Stimulated activated CD8-positive, alpha-beta memory T cell treated with anti-CD3 and anti-CD28 coated beads, Interleukin-7, amount 100 ng/mL, for 1 hour (primary cell): Measurements from ENCODE around the gene RBMX.
A peak's percentile ranks its signal among the peaks of the same experiment; 100 is the strongest.
"Not testable (repeated sequence)": the region's sequence is repeated elsewhere in the genome, so short reads cannot be mapped to it uniquely, and the experiment has no call there.

Experiments used
- DNase-seq, 2 donors: peaks; one replicate each; pipeline ENCODE4 v3.0.0-alpha.2; 2020; ENCODE audit warnings: low read depth in 2 of 2

RBMX gene

DNA sequence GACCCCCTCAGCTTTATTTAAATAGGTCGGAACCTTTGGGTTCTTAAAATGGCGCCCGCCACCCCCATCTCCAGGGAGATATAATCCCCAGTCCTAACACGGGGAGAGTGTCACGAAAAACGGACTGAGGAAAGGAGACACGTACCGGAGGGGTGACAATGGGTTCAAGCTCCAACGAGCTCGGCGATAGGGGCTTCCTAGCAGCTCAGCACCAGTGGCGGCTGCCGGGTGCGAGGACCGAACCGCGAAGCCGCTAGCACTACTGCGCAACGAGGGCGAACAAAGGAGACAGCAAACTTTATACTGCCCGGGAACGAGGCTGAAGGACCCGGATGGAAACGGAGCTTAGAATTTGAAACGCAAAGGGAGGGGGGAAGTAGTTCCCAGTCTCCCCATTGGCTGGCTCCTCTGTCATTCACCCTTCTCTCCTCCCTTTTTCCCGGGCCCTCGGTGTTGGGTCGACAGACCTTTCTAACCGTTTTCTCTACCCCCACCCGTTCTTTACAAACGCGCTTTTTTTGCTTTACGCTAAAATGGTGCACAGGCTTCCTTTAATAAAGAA lies at the start of gene RBMX:
Gene RBMX (minus strand): TSS at position 274 of the 562 bp plus-strand sequence. CDS start 1,298 bp downstream, outside the sequence.
- DNase-seq: peak; percentile 77 to 79

DNA sequence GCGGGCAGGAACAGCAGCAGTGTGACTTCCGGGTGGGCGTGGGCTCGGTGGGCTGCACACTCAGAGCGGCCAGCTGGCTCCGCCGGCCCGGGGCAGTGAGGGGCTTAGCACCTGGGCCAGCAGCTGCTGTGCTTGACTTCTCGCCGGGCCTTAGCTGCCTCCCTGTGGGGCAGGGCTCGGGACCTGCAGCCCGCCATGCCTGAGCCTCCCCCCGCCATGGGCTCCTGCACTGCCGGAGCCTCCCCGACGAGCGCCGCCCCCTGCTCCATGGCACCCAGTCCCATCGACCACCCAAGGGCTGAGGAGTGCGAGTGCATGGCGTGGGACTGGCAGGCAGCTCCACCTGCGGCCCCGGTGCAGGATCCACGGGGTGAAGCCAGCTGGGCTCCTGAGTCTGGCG lies 40.9 kb upstream of the RBMX start:
- DNase-seq: not testable (repeated sequence)

DNA sequence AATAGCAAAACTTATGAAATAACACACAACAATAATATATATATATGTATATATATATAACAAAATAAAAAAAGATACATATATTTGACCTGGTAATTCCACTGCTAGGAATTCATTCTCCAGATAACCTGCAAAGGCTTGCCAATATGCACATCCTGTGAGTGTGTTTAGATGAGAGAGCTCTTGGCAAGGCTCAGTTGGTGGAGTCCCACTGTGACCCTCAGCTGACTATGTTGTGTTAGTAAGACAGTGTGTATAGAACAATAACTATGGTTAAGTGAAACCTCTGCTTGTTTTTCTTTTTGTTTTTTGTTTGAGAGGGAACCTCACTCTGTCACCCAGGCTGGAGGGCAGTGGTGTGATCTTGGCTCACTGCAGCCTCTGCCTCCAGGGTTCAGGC lies 39.5 kb upstream of the RBMX start:
- DNase-seq: no peak

DNA sequence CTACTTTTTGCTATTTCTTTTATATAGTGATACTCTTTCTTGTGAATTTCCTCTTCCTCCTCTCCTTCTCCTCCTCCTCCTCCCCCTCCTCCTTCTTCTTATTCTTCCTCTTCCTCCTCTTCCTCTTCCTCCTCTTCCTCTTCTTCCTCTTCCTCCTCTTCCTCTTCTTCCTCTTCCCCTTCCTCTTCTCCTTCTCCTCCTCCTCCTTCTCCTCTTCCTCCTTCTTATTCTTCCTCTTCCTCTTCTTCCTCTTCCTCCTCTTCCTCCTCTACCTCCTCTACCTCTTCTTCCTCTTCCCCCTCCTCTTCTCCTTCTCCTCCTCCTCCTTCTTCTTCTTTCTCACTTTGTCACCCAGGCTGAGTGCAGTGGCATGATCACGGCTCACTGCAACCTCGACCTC lies 36.3 kb upstream of the RBMX start:
- no peak for DNase-seq

DNA sequence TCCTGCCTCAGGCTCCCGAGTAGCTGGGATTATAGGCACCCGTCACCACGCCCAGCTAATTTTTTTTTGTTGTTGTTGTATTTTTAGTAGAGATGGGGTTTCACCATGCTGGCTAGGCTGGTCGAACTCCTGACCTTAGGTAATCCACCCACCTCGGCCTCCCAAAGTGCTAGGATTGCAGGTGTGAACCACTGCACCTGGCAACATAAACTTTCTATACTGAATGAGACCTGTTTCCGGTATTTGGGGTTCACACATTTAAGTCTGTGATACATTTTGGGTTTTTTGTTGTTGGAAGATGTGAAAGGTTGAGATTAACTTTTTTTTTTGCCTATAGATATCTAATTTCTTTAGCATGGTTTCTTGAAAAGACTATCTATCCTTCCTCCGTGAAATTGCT lies 31.1 kb upstream of the RBMX start:
- not testable (repeated sequence) for DNase-seq

DNA sequence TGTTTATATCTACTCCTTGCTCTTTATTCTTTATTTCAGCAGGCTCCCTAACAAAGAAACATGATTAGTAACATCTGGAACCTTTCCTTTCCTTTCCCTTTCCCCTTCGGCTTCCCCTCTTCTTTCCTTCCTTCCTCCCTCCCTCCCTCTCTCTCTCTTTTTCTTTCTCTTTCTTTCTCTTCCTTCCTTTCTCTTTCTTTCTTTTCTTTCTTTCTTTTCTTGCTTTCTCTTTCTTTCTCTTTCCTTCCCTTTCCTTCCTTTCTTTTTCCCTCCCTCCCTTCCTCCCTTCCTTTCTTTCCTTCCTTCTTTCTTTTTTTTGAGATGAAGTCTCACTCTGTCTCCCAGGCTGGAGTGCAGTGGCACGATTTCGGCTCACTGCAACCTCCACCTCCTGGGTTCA lies 30.7 kb upstream of the RBMX start:
- no peak for DNase-seq

DNA sequence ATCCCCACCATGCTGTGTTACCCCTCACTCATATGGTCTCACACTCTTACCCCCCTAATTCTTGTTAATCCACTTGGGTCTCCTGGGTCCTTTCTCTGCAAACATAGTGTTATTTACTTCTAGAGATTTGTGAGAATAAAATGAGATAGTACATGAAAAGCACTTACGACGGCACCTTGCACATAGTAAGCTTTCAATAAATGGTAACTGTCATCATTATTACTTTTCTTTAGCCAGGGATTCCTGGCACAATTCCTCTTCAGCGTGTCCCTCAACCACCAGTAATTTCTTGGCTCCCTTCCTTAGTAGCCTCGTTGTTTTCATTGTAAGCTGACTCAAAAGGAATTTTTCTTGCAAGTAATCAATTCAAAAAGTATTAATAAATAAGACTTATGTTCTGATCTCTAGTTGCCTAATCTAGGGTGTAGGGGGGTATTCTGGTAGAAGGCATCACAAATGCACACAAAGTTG lies 30.1 kb upstream of the RBMX start:
- DNase-seq: no peak

DNA sequence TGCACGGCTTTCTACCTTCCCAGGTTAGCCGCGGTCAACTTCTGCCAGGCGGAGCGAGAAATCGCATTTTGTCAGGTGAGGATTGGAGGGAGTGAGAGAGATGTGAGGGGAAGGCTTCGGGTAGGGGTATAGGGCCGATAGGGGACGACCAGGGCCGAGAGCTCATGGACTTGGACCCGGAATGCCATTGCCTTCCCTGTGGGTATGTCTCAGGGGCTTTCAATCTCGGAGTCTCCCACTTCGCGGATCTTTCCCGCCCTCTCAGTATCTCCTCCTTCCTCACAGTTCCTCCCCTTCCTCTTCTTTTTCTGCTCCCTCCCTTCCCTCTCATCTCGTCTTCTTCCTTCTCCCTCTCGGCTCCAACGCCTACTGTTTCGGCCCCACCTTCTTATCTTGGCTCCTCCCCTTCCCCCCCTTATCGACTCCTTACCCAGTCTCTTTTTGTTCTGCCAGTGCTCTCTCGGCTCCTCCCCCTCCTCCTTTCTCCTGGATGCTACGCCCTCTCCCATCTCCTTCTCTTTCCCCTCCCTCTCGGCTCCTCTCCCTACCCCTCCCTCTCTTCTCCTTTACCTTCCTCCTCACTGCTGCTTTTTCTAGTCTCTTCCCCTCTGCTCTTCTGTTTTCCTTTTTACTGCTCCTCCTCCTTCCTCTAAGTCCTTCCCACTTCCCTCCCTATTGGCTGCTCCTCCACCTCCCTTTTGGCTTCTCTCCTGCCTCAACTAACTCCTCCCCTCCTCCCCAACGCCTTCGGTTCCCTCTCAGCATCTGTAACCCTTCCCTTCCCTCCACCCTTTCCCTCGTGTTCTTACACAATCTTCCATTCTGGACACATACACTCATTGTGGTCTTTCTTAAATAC lies 29.4 kb upstream of the RBMX start:
- peak in 1 of 2 donors; percentile 32 for DNase-seq

DNA sequence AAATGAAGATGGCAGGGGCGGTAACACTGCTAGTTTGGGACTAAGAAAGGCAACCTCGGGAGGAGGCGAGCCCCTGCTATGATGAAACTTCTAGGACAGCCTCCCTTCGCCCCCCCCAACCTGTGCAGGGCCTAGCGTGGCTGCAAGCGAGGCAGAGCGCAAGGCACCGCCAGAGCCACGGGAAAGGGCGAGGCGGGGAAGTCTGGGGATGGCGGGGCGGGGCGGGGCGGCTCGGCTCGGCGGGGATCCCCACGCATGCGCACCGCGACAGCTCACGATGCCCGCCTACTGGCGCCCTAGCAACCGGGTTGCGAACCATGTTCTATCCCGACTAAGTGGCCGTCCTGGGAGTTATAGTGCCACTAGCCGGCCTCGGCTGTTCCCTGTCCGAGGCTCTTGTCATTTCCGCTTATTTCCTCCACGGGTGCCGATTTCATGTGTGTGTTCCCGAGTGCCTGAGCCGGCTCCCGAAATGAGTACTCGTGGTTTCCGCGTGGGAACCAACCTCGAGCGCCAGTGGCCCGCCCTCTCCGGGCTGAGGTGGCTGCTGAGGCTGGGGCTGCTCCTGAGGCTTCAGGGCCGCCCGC lies 28.7 kb upstream of the RBMX start:
- DNase-seq: peak; percentile 45 to 47

DNA sequence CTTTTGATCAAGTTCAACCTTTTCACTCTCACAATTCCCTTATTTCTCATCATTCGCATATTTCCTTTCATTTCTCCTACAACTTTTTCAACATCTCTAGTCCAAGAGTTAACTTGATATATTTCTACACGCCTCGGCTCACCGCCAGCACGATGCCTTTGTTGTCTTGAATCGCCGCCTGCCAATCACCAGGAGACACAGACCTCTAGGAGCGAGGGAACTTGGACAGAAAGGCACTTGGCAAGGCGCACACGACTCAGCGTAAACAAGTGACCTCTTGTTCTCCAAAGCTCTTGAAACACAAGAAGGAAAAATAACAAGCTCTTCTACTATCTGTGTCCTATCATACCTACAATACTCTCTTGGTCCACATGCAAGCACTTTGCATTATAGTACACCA lies 27.1 kb upstream of the RBMX start:
- no peak for DNase-seq

DNA sequence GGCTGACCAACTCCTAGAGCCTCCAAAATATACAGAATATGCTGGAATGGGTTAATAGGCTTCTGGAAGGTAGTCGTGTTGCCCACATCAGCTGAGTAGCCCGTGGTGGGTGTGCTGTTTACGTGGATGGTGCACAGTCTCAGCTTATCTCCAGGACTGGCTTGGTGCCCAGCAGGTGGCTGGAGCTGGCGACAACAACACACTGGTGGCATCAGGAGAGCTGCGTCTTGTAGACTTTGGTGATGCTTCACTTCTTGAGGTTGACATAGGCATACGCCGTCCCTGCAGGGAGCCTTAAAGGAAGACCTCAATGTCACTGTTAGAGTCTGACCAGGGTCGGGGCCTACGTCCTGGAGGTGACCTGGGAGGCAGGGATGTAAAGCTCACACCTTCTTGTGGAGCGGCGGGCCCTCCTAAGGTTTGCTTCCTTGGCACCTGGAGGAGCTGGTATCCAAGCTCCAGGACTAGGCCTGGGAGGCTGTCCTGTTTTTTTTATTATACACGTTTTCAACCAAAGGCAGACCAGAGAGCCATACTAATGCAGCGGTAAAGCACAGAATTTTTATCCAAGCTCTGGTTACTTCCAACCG lies 26.5 kb upstream of the RBMX start:
- DNase-seq: no peak

DNA sequence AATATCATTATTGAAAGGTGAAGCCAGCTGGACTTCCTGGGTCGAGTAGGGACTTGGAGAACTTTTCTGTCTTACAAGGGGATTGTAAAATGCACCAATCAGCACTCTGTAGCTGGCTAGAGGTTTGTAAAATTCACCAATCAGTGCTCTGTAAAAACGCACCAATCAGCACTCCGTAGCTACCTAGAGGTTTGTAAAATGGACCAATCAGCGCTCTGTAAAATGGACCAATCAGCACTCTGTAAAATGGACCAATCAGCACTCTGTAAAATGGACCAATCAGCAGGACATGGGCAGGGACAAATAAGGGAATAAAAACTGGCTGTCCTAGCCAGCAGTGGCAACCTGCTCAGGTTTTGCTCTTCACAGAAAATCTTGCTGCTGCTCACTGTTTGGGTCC lies 23.5 kb upstream of the RBMX start:
- not testable (repeated sequence) for DNase-seq

DNA sequence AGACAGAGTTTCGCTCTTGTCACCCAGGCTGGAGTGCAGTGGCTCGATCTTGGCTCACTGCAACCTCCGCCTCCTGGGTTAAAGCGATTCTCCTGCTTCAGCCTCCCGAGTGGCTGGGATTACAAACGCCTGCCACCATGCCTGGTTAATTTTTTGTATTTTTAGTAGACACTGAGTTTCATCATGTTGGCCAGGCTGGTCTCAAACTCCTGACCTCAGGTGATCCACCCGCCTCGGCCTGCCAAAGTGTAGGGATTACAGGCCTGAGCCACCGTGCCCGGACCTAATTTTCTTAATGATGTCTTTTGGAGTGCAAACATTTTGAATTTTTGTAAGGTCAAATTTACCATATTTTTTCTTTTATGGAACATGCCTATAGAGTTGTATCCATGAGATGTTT lies 19.5 kb upstream of the RBMX start:
- not testable (repeated sequence) for DNase-seq

DNA sequence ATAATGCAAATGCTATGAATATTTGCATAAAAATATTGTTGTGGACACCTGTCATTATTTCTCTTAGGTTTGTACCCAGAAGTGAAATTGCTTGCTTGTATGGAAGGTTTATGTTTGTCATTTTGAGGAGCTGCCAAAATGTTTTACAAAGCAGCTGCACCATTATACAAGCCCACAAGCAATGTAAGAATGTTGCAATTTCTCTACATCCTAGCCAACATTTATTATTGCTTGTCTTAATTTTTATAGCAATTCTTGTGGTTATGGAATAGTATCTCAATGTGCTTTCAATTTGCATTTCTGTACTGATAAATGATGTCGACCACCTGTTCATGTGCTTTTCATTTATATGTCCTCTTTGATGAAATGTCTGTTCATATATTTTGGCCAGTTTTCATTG lies 18.7 kb upstream of the RBMX start:
- DNase-seq: no peak

DNA sequence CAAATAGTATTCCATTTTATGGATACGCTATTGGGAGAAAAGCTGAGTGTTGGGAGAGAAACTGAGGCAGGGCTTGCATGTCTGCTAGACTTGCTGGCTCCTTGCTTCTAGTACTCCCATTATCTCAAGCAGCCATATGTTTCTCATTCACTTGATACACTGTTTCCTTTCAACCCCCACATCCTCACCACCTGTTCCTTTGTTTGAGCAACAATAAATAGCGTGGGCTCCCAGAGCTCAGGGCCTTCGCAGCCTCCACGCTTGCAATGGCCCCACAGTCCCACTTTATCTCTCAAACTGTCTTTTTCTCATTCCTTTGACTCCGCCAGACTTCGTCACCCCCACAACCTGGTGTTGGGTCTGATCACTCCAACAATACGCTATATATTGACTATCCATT lies 18.2 kb upstream of the RBMX start:
- not testable (repeated sequence) for DNase-seq

DNA sequence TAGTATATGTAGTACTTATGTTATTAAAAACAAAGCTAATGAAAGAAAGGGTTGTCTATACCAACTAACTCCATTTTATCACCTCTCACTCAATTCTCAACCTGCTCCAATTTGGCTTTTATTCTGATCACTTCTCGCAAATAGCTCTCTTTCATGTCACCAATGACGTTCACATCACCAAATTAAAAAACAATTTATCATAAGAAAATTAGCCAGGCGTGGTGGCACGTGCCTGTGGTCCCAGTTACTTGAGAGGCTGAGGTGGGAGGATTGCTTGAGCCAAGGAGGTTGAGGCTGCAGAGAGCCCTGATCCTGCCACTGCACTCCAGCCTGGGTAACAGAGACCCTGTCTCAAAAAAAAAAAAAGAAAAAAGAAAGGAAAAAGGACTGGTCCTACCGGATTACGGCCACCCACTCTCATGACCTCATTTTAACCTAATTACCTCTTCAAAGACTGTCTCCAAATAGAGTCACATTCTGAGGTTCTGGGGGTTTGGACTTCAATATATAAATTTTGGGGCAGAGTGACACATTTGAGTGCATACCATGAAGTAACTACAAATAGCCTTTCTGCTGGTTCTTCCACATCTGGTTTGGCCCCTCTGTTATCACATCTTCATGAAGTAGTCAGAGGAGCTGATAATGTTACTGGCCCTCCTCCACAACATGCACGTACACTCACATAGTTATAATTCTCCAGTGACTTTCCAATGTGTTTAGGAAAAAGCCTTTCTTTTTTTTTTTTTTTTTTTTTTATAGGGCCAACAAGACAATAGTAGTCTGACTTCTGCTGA lies 15.8 kb upstream of the RBMX start:
- DNase-seq: no peak

DNA sequence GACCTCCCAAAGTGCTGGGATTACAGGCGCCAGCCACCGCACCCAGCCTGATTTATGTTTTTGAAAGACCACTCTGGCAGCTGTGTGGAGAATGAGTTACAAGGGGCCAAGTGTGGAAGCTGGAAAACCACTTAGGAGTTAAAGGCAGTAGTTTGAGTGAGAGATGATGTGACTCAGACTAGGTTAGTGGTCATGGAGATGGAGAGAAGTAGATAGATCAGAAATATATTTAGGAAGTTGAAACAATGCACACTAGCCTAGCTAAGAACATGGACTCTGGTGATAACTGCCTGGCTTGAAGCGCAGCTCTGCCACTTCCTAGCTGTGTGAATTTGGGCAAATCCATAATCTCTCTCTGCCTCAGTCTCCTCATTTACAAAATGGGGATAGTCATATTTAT lies 11.9 kb upstream of the RBMX start:
- DNase-seq: no peak

DNA sequence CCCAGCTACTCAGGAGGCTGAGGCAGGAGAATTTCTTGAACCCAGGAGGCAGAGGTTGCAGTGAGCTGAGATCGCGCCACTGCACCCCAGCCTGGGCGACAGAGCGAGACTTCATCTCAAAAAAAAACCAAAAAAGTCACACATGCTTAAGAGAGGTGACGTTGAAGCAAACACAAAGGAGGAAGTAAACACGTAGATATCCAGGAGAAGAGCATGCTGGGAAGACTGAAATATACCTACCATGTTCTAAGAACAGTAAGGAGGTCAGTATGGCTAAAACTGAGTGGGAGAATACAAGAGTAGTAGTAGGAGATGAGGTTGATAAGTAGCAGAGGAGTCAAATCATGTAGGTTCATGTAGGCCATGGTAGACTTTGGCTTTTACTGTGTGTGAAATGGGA lies 10.1 kb upstream of the RBMX start:
- not testable (repeated sequence) for DNase-seq

DNA sequence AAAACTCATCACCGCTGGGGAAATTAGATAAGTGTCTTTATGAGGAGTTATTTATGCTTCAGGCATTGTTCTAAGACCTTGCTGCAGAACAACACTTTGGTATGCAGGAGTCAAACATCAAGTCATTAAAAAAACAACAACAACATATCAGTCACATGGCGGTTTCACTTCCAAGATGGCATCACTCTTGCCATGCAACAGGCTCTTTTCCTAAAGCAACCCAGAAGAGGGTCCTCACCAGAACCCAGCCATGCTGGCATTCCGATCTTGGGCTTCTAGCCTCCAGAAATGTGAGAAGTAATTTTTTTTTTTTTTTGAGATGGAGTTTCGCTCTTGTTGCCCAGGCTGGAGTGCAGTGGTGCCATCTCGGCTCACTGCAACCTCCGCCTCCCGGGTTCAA lies 8.7 kb upstream of the RBMX start:
- no peak for DNase-seq

DNA sequence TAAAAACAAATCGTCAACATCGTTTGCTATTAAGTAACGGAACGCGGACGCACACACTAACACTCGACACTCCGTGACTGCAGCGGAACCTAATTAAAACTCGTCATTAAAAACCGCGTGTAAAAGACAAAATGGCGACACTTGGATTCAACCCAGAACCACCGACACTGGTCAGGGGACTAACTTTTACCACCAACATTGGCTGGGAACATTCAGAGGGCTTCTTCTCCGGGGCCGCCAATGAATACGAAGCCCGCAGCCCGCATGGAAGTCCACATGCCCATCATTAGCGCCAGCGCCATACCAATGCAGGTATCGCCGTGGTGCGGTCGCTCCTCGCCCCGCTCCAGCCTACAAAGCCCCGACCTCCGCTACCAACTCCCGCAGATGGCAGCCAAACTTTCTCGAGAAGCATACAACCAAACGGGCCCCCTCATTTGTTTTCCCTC lies 498 bp downstream of the RBMX start:
- DNase-seq: peak; percentile 2 to 7

DNA sequence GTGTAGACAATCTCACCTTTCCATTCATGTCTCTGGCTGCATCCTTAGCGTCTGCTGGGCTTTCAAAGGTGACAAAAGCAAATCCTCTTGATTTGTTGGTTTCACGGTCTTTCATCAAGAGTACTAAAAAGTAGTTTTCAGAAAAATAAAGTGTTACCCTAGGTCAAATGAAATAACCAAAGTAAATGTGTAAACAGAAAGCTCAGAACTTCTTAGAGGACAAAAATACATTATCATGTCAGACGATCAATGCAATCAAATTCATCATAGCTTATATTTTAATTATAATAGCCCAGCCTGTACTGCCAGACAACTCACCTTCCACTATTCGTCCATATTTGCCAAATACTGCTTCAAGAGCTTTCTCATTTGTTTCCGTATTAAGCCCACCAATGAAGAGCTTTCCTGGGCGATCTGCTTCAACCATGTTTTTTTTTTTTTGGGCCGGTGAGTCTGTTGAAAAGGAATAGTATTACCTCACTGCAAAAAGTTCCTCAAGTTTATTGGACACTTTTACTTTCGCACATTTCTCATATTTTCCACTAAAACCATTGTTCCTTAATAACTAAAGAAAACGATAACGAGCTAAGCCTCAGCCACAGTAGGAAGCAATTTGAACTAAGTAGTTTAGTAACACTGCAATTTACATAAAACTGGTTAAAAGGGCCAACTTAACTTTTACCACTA lies 1.4 kb downstream of the RBMX start:
- DNase-seq: no peak
